Femur (tissue), 1 donor: ENCODE data around the gene ZNF644.
"Not testable (repeated sequence)": the region's sequence is repeated elsewhere in the genome, so short reads cannot be mapped to it uniquely, and the experiment has no call there.

Source experiments
- DNase-seq: peaks from one replicate; pipeline ENCODE4 v3.0.0-alpha.2; 2017

Gene ZNF644

DNA sequence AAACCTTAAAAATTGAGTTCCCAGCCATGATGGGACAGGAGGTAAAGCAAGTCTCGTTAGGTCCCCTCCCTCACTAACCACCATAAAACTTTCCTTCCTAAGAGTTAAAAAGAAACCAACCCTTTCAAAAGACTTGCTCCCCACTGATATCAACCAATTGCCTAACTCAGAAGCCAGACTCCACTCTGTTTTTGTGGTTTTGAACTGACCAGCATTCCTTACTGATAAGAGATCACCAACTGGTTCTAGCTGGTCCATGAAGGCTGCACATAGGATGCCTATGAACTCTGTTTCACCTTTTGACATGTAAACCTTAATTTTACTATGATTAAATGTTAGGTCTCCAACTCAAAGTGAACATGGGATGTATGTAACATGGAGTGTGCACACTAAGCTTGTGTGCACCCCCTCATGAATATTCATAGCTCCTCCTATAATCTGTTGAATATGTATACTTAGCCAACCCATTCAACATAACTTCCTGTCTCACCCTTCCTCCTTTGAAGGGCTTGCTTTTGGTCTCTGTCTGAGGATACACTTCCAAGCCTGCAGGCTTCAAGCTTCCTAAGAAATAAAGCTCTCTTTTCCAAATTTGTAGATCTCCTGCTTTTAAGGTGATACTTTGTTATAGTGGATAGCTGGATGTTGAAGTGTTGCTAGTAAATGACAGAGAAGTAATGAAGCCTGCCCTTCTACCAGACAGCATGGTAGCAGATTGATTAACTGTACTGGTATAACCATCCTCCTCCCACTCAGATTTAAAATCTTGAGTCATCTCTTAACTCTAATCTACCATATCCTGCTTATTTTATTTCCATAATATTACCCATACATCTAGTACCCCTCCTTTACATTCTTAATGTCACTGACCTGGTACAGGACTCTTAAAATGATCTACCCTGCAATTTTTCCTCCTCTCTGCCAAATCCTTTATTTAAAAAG lies 95.6 kb downstream of the ZNF644 start:
- no peak for DNase-seq

- DNase-seq: no peak
Measured at GRCh38 chr1:90924982-90925381, 96.9 kb downstream of the ZNF644 start.

- no peak for DNase-seq
Measured at GRCh38 chr1:90922996-90923395, 98.8 kb downstream of the ZNF644 start.

GRCh38 chr1:90922202-90922601 lies 99.6 kb downstream of the ZNF644 start:
- no peak for DNase-seq

DNA sequence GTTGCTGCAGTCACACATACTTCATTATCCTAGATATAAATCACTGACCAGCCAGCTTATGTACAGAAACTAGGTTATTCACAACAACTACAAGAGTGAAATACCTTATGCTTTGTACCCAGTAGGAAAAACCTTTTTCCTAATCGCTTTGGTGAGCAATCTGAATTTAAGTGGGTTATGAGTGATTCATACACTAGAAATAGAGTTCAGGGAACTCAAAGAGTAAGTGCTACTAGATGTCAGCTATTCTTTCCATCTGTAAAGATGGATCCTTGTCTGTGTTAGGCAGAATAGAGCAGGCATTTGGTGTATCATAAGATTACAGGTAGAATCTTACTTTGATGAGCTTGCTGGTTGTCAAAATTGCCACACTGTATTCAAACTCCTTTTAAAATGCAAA lies 101.9 kb downstream of the ZNF644 start:
- no peak for DNase-seq

DNA sequence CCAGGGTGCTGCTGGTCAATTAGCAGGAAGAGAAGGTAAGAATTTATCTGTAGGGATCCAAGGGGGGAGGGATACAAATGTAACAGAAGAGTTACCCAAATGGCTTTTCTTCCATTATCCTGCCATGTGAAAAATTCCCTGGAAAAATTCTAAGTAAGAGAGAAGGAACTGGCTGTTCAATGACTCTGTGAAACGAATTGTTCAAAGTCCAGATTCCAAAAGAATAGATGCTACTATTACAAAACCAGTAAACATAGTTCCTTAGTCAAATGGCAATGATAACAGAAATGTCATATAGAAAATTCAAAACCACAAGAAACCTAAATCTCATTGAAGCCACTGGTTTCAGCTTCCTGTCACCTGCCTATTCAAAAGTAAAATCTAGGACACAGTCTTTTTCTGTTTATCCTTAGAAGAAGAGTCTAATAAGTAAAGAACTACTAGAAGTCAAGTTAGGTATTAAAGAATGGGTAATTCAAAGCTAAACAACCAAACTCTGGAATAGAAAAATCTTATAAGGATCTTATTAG lies 102.6 kb downstream of the ZNF644 start:
- no peak for DNase-seq

DNA sequence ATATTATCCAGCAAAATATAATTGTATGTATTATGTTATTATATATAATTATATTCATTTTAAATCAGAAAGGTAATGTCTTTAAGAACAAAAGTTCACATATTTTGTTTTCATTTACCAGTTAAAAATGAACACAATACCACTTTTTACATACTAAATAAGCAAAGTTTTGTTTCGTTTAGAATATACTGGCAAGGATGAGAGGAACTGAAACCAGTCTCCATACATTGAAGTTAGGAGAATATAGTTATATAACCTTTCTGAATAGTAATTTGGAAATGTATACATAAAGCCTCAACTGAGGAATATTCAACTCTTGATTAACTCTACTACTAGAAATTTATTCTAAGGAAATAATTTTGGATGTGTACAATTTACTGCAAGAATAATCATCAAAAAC lies 110.5 kb downstream of the ZNF644 start:
- DNase-seq: no peak

DNA sequence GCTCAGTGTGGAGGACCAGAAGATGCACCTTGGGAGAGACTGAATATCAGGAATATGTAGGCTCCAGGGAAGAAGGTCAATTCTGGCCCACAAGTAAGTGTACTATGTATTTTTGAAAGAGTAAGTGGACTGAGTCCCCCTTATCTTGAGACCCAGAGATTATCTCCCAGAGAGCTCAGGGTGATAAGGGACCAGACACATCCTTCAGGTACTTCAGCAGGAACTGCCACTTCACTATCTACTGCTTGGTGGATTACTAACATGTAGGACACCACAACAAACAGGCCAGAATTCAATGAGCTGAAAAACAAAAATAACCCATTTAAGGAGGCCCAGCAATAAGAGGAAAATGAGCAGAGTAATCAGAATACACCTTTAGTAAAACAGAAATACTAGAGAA lies 119.2 kb downstream of the ZNF644 start:
- no peak for DNase-seq

GRCh38 chr1:90899263-90899662 lies 122.6 kb downstream of the ZNF644 start:
- DNase-seq: no peak

- not testable (repeated sequence) for DNase-seq
Measured at GRCh38 chr1:90893679-90894078, 128.2 kb downstream of the ZNF644 start.

- not testable (repeated sequence) for DNase-seq
Measured at GRCh38 chr1:90892884-90893283, 129.0 kb downstream of the ZNF644 start.

DNA sequence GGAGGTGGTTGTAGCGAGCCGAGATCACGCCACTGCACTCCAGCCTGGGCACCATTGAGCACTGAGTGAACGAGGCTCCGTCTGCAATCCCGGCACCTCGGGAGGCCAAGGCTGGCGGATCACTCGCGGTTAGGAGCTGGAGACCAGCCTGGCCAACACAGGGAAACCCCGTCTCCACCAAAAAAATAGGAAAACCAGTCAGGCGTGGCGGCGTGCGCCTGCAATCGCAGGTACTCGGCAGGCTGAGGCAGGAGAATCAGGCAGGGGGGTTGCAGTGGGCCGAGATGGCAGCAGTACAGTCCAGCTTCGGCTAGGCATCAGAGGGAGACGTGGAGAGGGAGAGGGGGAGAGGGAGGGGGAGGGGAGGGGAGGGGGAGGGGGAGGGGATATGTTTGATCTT lies 129.6 kb downstream of the ZNF644 start:
- DNase-seq: not testable (repeated sequence)

GRCh38 chr1:90891756-90892155 lies 130.1 kb downstream of the ZNF644 start:
- not testable (repeated sequence) for DNase-seq

GRCh38 chr1:90882221-90882620 lies 139.6 kb downstream of the ZNF644 start:
- no peak for DNase-seq

- no peak for DNase-seq
Measured at GRCh38 chr1:90881034-90881433, 140.8 kb downstream of the ZNF644 start.

DNA sequence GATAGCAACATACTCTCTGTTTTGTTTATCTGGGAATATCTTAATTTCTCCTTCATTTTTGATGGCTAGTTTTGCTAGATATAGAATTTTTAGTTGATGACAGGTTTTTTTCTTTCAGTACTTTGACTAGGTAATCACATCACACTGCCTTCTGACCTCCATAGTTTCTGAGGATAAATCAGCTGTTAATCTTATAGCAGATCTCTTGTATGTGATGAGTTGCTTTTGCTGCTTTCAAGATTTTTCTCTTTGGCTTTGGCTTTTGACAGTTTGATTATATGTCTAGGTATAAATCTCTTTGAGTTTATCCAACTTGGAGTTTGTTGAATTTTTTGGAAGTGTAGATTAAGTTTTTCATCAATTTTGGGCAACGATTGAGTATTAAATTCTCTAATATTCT lies 142.6 kb downstream of the ZNF644 start:
- DNase-seq: no peak

DNA sequence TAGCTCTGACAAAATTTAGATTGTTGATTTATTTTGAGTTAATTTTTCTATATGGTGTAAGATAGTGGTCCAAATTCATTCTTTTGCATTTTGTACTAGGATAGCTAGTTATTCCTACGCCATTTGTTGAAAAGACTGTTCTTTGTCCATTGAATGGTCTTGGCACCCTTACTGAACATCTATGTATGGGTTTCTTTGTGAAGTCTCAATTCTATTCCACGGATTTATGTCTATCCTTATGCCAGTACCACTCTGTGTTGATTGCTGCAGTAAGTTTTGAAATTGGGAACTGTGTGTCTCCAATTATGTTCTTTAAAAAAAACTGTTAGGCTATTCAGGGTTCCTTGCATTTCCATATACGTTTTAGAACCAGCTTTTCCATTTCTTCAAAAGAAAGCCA lies 145.7 kb downstream of the ZNF644 start:
- no peak for DNase-seq
